Endothelial cell (in vitro differentiated cells): Measurements from ENCODE around the gene AHI1. TPM values are rescaled to one million over a fixed set of nuclear protein-coding genes. Genes with fewer than 3 reads are reported as not detected.
A peak's percentile ranks its signal among the peaks of the same experiment; 100 is the strongest.

Experiments
- DNase-seq: peaks from one replicate; pipeline ENCODE4 v3.0.0; 2021; ENCODE audit warnings: low spot score
- H3K27ac Mint-ChIP-seq: one replicate; pipeline ENCODE4 v1.8.0; 2021; ENCODE audit warnings: mixed read lengths, inconsistent platforms; ENCODE audit not compliant: unreplicated experiment
- H3K27me3 Mint-ChIP-seq: one replicate; pipeline ENCODE4 v1.8.0; 2021; ENCODE audit warnings: mild to moderate bottlenecking, moderate library complexity, mixed read lengths, inconsistent platforms; ENCODE audit not compliant: unreplicated experiment
- H3K36me3 Mint-ChIP-seq: one replicate; pipeline ENCODE4 v1.8.0; 2021; ENCODE audit warnings: mild to moderate bottlenecking, low read depth, mixed read lengths, inconsistent platforms; ENCODE audit not compliant: unreplicated experiment
- H3K4me1 Mint-ChIP-seq: one replicate; pipeline ENCODE4 v1.8.0; 2021; ENCODE audit warnings: mild to moderate bottlenecking, mixed read lengths, inconsistent platforms; ENCODE audit not compliant: unreplicated experiment
- H3K4me3 Mint-ChIP-seq: one replicate; pipeline ENCODE4 v1.8.0; 2021; ENCODE audit warnings: mild to moderate bottlenecking, mixed read lengths, inconsistent platforms; ENCODE audit not compliant: unreplicated experiment
- H3K9me3 Mint-ChIP-seq: one replicate; pipeline ENCODE4 v1.8.0; 2021; ENCODE audit warnings: mixed read lengths, inconsistent platforms; ENCODE audit not compliant: unreplicated experiment
- total RNA-seq: library from RNA; stranded (reverse); fragmentation: NEBNext Ultra II Directional; extraction: Animal tissue kit (Norgen Biotek cat#: 25700); gene quantifications from one replicate; pipeline ENCODE4 v1.2.1, GENCODE V29; 2021; ENCODE audit not compliant: unreplicated experiment
- TF ChIP-seq, protein P1 (sequence below): fragments of 200-600 bp; sonication (generic); IDR thresholded peaks from one replicate; pipeline ENCODE4 v1.5.0; 2021; ENCODE audit warnings: antibody characterized with exemption; ENCODE audit not compliant: unreplicated experiment

Gene AHI1
- total RNA-seq, 1 donor from 2014 or later, result 12.6 TPM

GRCh38 chr6:135537741-135538301 lies 40.3 kb upstream of the AHI1 start:
- H3K27me3 Mint-ChIP-seq, result peaks cover 4% of the 10 kb centered on the region
- no peaks in the 10 kb centered on the region for H3K36me3 Mint-ChIP-seq
- no peak for DNase-seq
- no peak overlapping the region for H3K27ac Mint-ChIP-seq
- TF ChIP-seq, protein P1, sequence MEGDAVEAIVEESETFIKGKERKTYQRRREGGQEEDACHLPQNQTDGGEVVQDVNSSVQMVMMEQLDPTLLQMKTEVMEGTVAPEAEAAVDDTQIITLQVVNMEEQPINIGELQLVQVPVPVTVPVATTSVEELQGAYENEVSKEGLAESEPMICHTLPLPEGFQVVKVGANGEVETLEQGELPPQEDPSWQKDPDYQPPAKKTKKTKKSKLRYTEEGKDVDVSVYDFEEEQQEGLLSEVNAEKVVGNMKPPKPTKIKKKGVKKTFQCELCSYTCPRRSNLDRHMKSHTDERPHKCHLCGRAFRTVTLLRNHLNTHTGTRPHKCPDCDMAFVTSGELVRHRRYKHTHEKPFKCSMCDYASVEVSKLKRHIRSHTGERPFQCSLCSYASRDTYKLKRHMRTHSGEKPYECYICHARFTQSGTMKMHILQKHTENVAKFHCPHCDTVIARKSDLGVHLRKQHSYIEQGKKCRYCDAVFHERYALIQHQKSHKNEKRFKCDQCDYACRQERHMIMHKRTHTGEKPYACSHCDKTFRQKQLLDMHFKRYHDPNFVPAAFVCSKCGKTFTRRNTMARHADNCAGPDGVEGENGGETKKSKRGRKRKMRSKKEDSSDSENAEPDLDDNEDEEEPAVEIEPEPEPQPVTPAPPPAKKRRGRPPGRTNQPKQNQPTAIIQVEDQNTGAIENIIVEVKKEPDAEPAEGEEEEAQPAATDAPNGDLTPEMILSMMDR, result no peak
- no peak overlapping the region for H3K4me3 Mint-ChIP-seq
- H3K9me3 Mint-ChIP-seq, result no peaks in the 10 kb centered on the region
- peaks cover 3% of the 10 kb centered on the region for H3K4me1 Mint-ChIP-seq

GRCh38 chr6:135535989-135536414 lies 38.5 kb upstream of the AHI1 start:
- H3K27me3 Mint-ChIP-seq, result peaks cover 2% of the 10 kb centered on the region
- TF ChIP-seq, protein P1, result peak; percentile 69
- H3K4me1 Mint-ChIP-seq, result peaks cover 3% of the 10 kb centered on the region
- H3K27ac Mint-ChIP-seq, result no peak overlapping the region
- H3K36me3 Mint-ChIP-seq, result no peaks in the 10 kb centered on the region
- H3K4me3 Mint-ChIP-seq, result no peak overlapping the region
- H3K9me3 Mint-ChIP-seq, result no peaks in the 10 kb centered on the region
- DNase-seq, result peak; percentile 15

DNA sequence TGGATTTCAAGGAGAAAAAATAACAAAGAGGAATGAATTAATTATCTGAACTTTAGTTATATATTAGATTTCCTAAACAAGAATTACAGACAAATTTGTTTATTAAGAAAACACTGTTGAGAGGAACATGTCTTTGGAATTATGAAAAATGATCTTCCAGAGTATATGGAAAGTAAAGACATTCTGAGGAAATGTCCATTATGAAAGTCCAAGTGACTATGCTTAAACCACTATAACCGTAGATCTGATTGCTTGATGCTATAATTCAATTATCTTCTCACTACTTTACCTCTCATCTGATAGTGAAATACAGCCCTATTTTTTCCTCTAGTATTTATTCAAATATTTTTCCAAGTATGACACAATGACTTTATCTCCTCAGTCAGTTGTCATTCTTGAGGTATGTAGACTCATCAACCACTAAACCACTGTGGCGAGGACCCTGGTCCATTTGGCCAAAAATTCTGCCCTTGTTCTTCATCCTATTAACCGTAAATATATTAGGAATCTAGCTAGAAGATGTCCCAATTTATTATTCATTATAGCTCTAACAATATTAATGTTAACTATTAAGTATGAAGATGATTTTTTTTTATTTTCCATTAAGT lies 37.3 kb upstream of the AHI1 start:
- no peak for DNase-seq
- H3K4me1 Mint-ChIP-seq, result peaks cover 3% of the 10 kb centered on the region
- H3K9me3 Mint-ChIP-seq, result no peaks in the 10 kb centered on the region
- peaks cover 2% of the 10 kb centered on the region for H3K27me3 Mint-ChIP-seq
- no peaks in the 10 kb centered on the region for H3K36me3 Mint-ChIP-seq
- no peak overlapping the region for H3K4me3 Mint-ChIP-seq
- H3K27ac Mint-ChIP-seq, result no peak overlapping the region
- TF ChIP-seq, protein P1, result no peak

DNA sequence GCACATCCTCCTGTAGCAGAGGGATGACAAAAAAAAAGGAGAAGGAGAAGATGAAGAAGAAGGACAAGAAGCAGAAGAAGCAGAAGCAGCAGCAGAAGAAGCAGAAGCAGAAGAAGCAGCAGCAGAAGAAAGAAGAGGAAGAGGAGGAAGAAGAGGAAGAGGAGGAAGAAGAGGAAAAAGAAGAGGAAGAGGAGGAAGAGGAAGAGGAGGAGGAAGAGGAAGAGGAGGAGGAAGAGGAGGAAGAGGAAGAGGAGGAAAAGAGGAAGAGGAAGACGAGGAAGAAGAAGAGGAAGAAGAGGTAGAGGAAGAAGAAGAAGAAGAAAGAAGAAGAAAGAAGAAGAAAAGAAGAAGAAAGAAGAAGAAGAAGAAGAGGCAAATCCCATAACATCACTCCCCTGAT lies 35.0 kb upstream of the AHI1 start:
- H3K4me3 Mint-ChIP-seq, result no peak overlapping the region
- TF ChIP-seq, protein P1, result no peak
- H3K36me3 Mint-ChIP-seq, result no peaks in the 10 kb centered on the region
- no peak for DNase-seq
- no peak overlapping the region for H3K27ac Mint-ChIP-seq
- H3K27me3 Mint-ChIP-seq, result no peaks in the 10 kb centered on the region
- H3K9me3 Mint-ChIP-seq, result no peaks in the 10 kb centered on the region
- H3K4me1 Mint-ChIP-seq, result peaks cover 3% of the 10 kb centered on the region

DNA sequence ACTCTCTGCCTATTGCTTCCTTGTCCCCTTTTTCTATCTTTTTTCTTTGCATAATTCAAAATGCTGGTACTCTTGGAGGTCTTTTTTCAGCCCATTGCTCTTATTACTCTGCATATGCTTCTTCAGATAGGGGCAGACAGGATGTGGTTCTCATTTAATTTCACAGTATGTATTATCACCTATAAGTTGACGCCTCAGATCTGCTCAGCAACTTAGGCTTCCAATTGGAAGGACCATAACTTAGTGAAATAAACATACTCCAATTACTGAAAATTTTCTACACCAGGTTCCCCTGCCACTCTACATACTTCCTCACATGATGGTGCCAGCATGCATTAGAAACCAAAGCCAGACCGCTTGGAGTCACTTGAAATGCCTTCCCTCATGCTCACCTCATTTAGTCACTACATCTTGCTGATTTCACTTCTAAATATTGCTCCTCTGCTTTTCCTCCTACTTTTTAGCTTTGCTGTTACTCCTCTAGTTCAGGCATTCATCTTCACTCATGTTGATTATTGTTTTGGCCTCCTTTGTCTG lies 34.5 kb upstream of the AHI1 start:
- Mint-ChIP-seq H3K27me3 (no peaks in the 10 kb centered on the region), H3K27ac (no peak overlapping the region), H3K36me3 (no peaks in the 10 kb centered on the region), H3K4me3 (no peak overlapping the region), H3K4me1 (peaks cover 3% of the 10 kb centered on the region), H3K9me3 (no peaks in the 10 kb centered on the region)
- TF ChIP-seq, protein P1, result no peak
- no peak for DNase-seq
